HG03571 (cell line): Measurements from ENCODE around the gene CELSR2.
A peak's percentile ranks its signal among the peaks of the same experiment; 100 is the strongest.

Source experiments
- ATAC-seq: cut with Tn5 transposase; IDR thresholded peaks from one replicate; pipeline ENCODE4 v1.9.1; 2021; ENCODE audit not compliant: unreplicated experiment

Gene CELSR2

GRCh38 chr1:109229531-109230127 lies 19.7 kb upstream of the CELSR2 start:
- ATAC-seq, result no peak

- no peak for ATAC-seq
These were observed 18.3 kb upstream of the CELSR2 start for GRCh38 chr1:109231066-109231465.

GRCh38 chr1:109235137-109235536 lies 14.2 kb upstream of the CELSR2 start:
- no peak for ATAC-seq

GRCh38 chr1:109237512-109237911 lies 11.8 kb upstream of the CELSR2 start:
- ATAC-seq, result no peak

- no peak for ATAC-seq
These were observed 11.0 kb upstream of the CELSR2 start for GRCh38 chr1:109238382-109238781.

GRCh38 chr1:109239047-109239408 lies 10.3 kb upstream of the CELSR2 start:
- no peak for ATAC-seq

GRCh38 chr1:109239409-109240068 lies 9.8 kb upstream of the CELSR2 start:
- ATAC-seq, result no peak

GRCh38 chr1:109240158-109241152 lies 8.9 kb upstream of the CELSR2 start:
- no peak for ATAC-seq

GRCh38 chr1:109241344-109241743 lies 8.0 kb upstream of the CELSR2 start:
- ATAC-seq, result no peak

- ATAC-seq, result no peak
These were observed 7.4 kb upstream of the CELSR2 start for GRCh38 chr1:109241841-109242345.

GRCh38 chr1:109242387-109242786 lies 7.0 kb upstream of the CELSR2 start:
- no peak for ATAC-seq

GRCh38 chr1:109243221-109243620 lies 6.1 kb upstream of the CELSR2 start:
- ATAC-seq, result no peak

GRCh38 chr1:109243860-109244552 lies 5.3 kb upstream of the CELSR2 start:
- ATAC-seq, result no peak

- no peak for ATAC-seq
These were observed 3.2 kb upstream of the CELSR2 start for GRCh38 chr1:109246141-109246551.

GRCh38 chr1:109247401-109248365 lies 1.7 kb upstream of the CELSR2 start:
- no peak for ATAC-seq

GRCh38 chr1:109248444-109248796 lies 919 bp upstream of the CELSR2 start:
- no peak for ATAC-seq

- ATAC-seq, result peak; percentile 29
These were observed 489 bp downstream of the CELSR2 start for GRCh38 chr1:109249654-109250401.

GRCh38 chr1:109250454-109251276 lies 1.3 kb downstream of the CELSR2 start:
- no peak for ATAC-seq
